GM12878 (cell line): ENCODE results near the gene SAMD4A. TPM values are rescaled to one million over a fixed set of nuclear protein-coding genes. Genes with fewer than 3 reads are reported as not detected.

ENCODE experiments used
- ATAC-seq: fragments of 200-7000 bp; cut with Tn5 transposase; 3 replicates; pipeline ENCODE4 v1.9.1; 2020; ENCODE audit warnings: mild to moderate bottlenecking, moderate library complexity
- BruUV-seq: library from RNA; stranded (reverse); fragments of 400-500 nt; replicated peaks from 2 replicates; lab custom pipeline; 2021; lab: Mats Ljungman, UMichigan
- CTCF ChIA-PET: fragments of 300-600 bp; sonication (Branson Sonifier 250); formaldehyde crosslinking; extraction: SDS; loops from one replicate; lab custom pipeline; 2021; ENCODE audit warnings: inconsistent platforms; lab: Yijun Ruan, JAX
- POLR2A ChIA-PET: fragments of 350-600 bp; formaldehyde crosslinking; extraction: SDS; loops from one replicate; lab custom pipeline; 2021; ENCODE audit warnings: inconsistent platforms; lab: Charles Lee
- RAD21 ChIA-PET: fragments of 300-600 bp; sonication (Branson Sonifier 250); formaldehyde crosslinking; loops from one replicate; lab custom pipeline; 2023; ENCODE audit warnings: antibody characterized with exemption; ENCODE audit not compliant: unreplicated experiment; lab: Charles Lee
- SMC1A ChIA-PET: fragments of 300-600 bp; sonication (Branson Sonifier 250); formaldehyde crosslinking; loops from one replicate; lab custom pipeline; 2023; ENCODE audit not compliant: unreplicated experiment, uncharacterized antibody; lab: Charles Lee
- DNase-seq: peaks from one replicate; pipeline ENCODE4 v3.0.0-alpha.2; 2011; ENCODE audit warnings: low read depth, low spot score
- FAIRE-seq: peaks from 3 replicates; lab custom pipeline; 2011; peaks lifted over from hg19 to GRCh38; lab: Jason Lieb, UNC
- H2AFZ ChIP-seq: 2 replicates; pipeline ENCODE4 v1.6.0; 2011; ENCODE audit warnings: low read depth, low read length, control low read depth; ENCODE audit not compliant: control insufficient read depth
- H3K27ac ChIP-seq: 2 replicates; pipeline ENCODE4 v1.5.1; 2011; ENCODE audit warnings: control low read depth; ENCODE audit not compliant: control insufficient read depth, insufficient read depth
- H3K27me3 ChIP-seq, 2 experiments: replicated peaks in 1 of 2; 2 replicates each; pipeline versions ENCODE4 v1.6.0 to v1.6.1; 2011; ENCODE audit warnings: low read length in 1 of 2; ENCODE audit not compliant: control insufficient read depth in 2 of 2, insufficient read depth in 2 of 2
- H3K36me3 ChIP-seq, 2 experiments: 2 replicates each; pipeline ENCODE4 v1.5.1; 2011; ENCODE audit warnings: low read length in 1 of 2; ENCODE audit not compliant: control insufficient read depth in 2 of 2, insufficient read depth in 2 of 2
- H3K4me1 ChIP-seq: 2 replicates; pipeline ENCODE4 v1.6.1; 2011; ENCODE audit warnings: mild to moderate bottlenecking, low read length, moderate library complexity, mixed read lengths; ENCODE audit not compliant: control insufficient read depth, insufficient read depth
- H3K4me2 ChIP-seq: 2 replicates; pipeline ENCODE4 v1.6.0; 2011; ENCODE audit warnings: control low read depth; ENCODE audit not compliant: control insufficient read depth, insufficient read depth
- H3K4me3 ChIP-seq: fragments of 200-600 bp; sonication (generic); 2 replicates; pipeline ENCODE4 v1.5.1; 2016
- H3K79me2 ChIP-seq: 2 replicates; pipeline ENCODE4 v1.6.0; 2011; ENCODE audit warnings: low read length; ENCODE audit not compliant: control insufficient read depth, insufficient read depth
- H3K9ac ChIP-seq: 2 replicates; pipeline ENCODE4 v1.8.0; 2011; ENCODE audit warnings: low read length, control low read depth, mixed read lengths; ENCODE audit not compliant: control insufficient read depth, insufficient read depth
- H3K9me3 ChIP-seq: replicated peaks from 3 replicates; pipeline ENCODE4 v1.5.1; 2011; ENCODE audit warnings: mild to moderate bottlenecking, low read length; ENCODE audit not compliant: control insufficient read depth, insufficient read depth
- H4K20me1 ChIP-seq: 2 replicates; pipeline ENCODE4 v1.6.0; 2011; ENCODE audit not compliant: control insufficient read depth, insufficient read depth
- ASH2L ChIP-seq: fragments of 300-600, 200-600 bp; sonication (generic); IDR thresholded peaks from 2 replicates; pipeline ENCODE4 v1.6.1; 2017; ENCODE audit warnings: low read depth, mild to moderate bottlenecking, borderline replicate concordance
- BACH1 ChIP-seq: fragments of 450-650 bp; IDR thresholded peaks from 2 replicates; pipeline ENCODE4 v1.6.1; 2017; ENCODE audit warnings: mild to moderate bottlenecking, borderline replicate concordance
- BMI1 ChIP-seq: fragments of 450-650 bp; IDR thresholded peaks from 2 replicates; pipeline ENCODE4 v1.6.1; 2016; ENCODE audit warnings: mild to moderate bottlenecking, moderate library complexity, borderline replicate concordance
- CHD2 ChIP-seq: IDR thresholded peaks from 2 replicates; pipeline ENCODE4 v1.6.1; 2011; ENCODE audit warnings: low read depth, low read length, improper control_type of control experiment, borderline replicate concordance
- CREB1 ChIP-seq: IDR thresholded peaks from 2 replicates; pipeline ENCODE4 v1.6.1; 2012; ENCODE audit warnings: low read depth, mild to moderate bottlenecking, inconsistent platforms
- CREM ChIP-seq: IDR thresholded peaks from 2 replicates; pipeline ENCODE4 v1.6.1; 2014; ENCODE audit warnings: antibody characterized with exemption, low read depth
- DPF2 ChIP-seq: fragments of 450-650 bp; IDR thresholded peaks from 2 replicates; pipeline ENCODE4 v1.6.1; 2017; ENCODE audit warnings: mild to moderate bottlenecking
- EGR1 ChIP-seq, 2 experiments: IDR thresholded peaks; 1 replicate in 1 of 2; 2 replicates in 1 of 2; pipeline ENCODE4 v1.6.1; 2011 to 2012; ENCODE audit warnings: low read depth in 2 of 2, low read length in 2 of 2, borderline replicate concordance in 1 of 2, mild to moderate bottlenecking in 1 of 2, moderate library complexity in 1 of 2
- IRF4 ChIP-seq: IDR thresholded peaks from 2 replicates; pipeline ENCODE4 v1.6.1; 2011; ENCODE audit warnings: low read depth, low read length
- JUNB ChIP-seq: IDR thresholded peaks from 2 replicates; pipeline ENCODE4 v1.6.1; 2016; ENCODE audit warnings: antibody characterized with exemption, mild to moderate bottlenecking
- JUND ChIP-seq: IDR thresholded peaks from 2 replicates; pipeline ENCODE4 v1.6.1; 2012; ENCODE audit warnings: low read depth, mild to moderate bottlenecking, low read length, improper control_type of control experiment, moderate library complexity
- PAX8 ChIP-seq: fragments of 450-650 bp; IDR thresholded peaks from 2 replicates; pipeline ENCODE4 v1.6.1; 2017; ENCODE audit warnings: mild to moderate bottlenecking, moderate library complexity
- PKNOX1 ChIP-seq: fragments of 450-650 bp; IDR thresholded peaks from 2 replicates; pipeline ENCODE4 v1.6.1; 2016; ENCODE audit warnings: mild to moderate bottlenecking
- RUNX3 ChIP-seq: IDR thresholded peaks from 2 replicates; pipeline ENCODE4 v1.6.1; 2012; ENCODE audit warnings: low read length, inconsistent platforms
- SIN3A ChIP-seq: IDR thresholded peaks from 2 replicates; pipeline ENCODE4 v1.6.1; 2012; ENCODE audit warnings: low read depth, low read length, improper control_type of control experiment
- TCF12 ChIP-seq: IDR thresholded peaks from 2 replicates; pipeline ENCODE4 v1.6.1; 2011; ENCODE audit warnings: low read depth, mild to moderate bottlenecking, low read length
- USF1 ChIP-seq: IDR thresholded peaks from 2 replicates; pipeline ENCODE4 v1.6.1; 2011; ENCODE audit warnings: borderline replicate concordance, low read depth, mild to moderate bottlenecking, moderate library complexity, mixed read lengths, low read length; ENCODE audit not compliant: insufficient read depth; ENCODE audit errors: extremely low read length
- YY1 ChIP-seq: IDR thresholded peaks from 2 replicates; pipeline ENCODE4 v1.6.1; 2011; ENCODE audit warnings: low read depth, mild to moderate bottlenecking, low read length
- ZNF24 ChIP-seq: fragments of 450-650 bp; IDR thresholded peaks from 2 replicates; pipeline ENCODE4 v1.6.1; 2017; ENCODE audit warnings: antibody characterized with exemption, mild to moderate bottlenecking
- WGBS: methylation state at CpG from one replicate; pipeline ENCODE4 v1.1.6; 2016; ENCODE audit warnings: low lambda C conversion rate; ENCODE audit not compliant: insufficient replicate concordance, insufficient coverage; ENCODE audit errors: missing lambda C conversion rate; 5-methylcytosine and 5-hydroxymethylcytosine counted together
- in situ Hi-C: fragments of 300-500 bp; cut with MboI; formaldehyde crosslinking; loops from 9 replicates; pipeline ENCODE4 v1.14.3; 2018; ENCODE audit warnings: mixed read lengths
- intact Hi-C: fragments of 100-400 bp; cut with micrococcal nuclease; formaldehyde crosslinking; loops from one replicate; pipeline ENCODE4 v1.14.2; 2022; ENCODE audit not compliant: unreplicated experiment
- polyA plus RNA-seq, 11 experiments: library from polyadenylated mRNA; depleted of rRNA in 4 of 11; unstranded in 6 of 11; stranded (reverse) in 5 of 11; fragments of >200 nt; fragmentation: Nextera tagmentation in 4 of 11; fragmentation: Illumina TruSeq in 1 of 11; extraction: Ambion mirVana in 4 of 11; extraction: Trizol in 1 of 11; gene quantifications; 1 replicate in 1 of 11; 2 replicates in 10 of 11; pipeline versions ENCODE4 v1.2.1 to v1.2.3, GENCODE V29; 2011 to 2016; ENCODE audit warnings: inconsistent platforms in 2 of 11, missing spikeins in 2 of 11, low read depth in 1 of 11
- total RNA-seq, 4 experiments: library from RNA; depleted of rRNA in 3 of 4; stranded (reverse); fragments of >200 nt in 3 of 4; fragmentation: Illumina TruSeq in 1 of 4; extraction: Trizol in 1 of 4; gene quantifications; 2 replicates each; pipeline versions ENCODE4 v1.2.1 to v1.2.3, GENCODE V29; 2013 to 2021
- TF ChIP-seq, protein P1 (sequence below): IDR thresholded peaks from 2 replicates; pipeline ENCODE4 v1.6.1; 2011; ENCODE audit warnings: low read depth, mild to moderate bottlenecking, low read length, moderate library complexity, borderline replicate concordance; ENCODE audit errors: extremely low read depth

The SAMD4A gene
- total and polyA plus RNA-seq, 10 of the 15 experiments (the other 5 are each of a cell fraction or from before 2014, with no cell fraction given) = 0.05 to 0.56 (median 0.31) TPM

GRCh38 chr14:54807428-54807827 is 240.5 kb downstream of the SAMD4A start:
- no peak overlapping the region for H2AFZ ChIP-seq
- FAIRE-seq = no peak
- BruUV-seq = no TSS peak
- in situ Hi-C loops = no loop called here
- WGBS = 38% methylated on average over 6 of the region's 6 CpGs
- intact Hi-C loops = loop anchor here (5.0 kb wide), 1 partner anchor 85 kb away; no protein-coding TSS in a partner anchor
- POLR2A ChIA-PET = interaction anchor here (0.6 kb wide), 1 partner anchor 116 kb away, joined by 4 read pairs; no protein-coding TSS in a partner anchor
- no peaks in the 10 kb centered on the region for H3K4me1 ChIP-seq
- SMC1A ChIA-PET = interaction anchor here (0.9 to 1.5 kb wide), 3 partner anchors 12 to 74 kb away, joined by 3 to 4 read pairs (median 3); no protein-coding TSS in a partner anchor
- CTCF ChIA-PET = interaction anchor here (1.1 to 6.6 kb wide), 10 partner anchors 9 to 243 kb away, joined by 3 to 37 read pairs (median 4); no protein-coding TSS in a partner anchor
- H3K79me2 ChIP-seq = no peaks in the 10 kb centered on the region
- no peak overlapping the region for H3K4me3 ChIP-seq
- no peaks in the 10 kb centered on the region for H3K9me3 ChIP-seq
- no peak overlapping the region for H3K4me2 ChIP-seq
- TF ChIP-seq YY1 (no peak), CHD2 (no peak), SIN3A (no peak), BMI1 (no peak), ZNF24 (no peak), DPF2 (no peak), PKNOX1 (peak; percentile 25; the same call in 1 of the 2 replicates), JUNB (peak; percentile 52; the same call in 1 of the 2 replicates), JUND (no peak), USF1 (no peak), IRF4 (no peak), BACH1 (no peak), RUNX3 (0 out of 2 replicates have a peak, but pooled peaks have one; percentile 17), EGR1 (IDR thresholded peaks at IDR 0.05; ENCODE audit: borderline replicate concordance in 1 of 2, low read depth in 2 of 2, low read length in 2 of 2) (peak in 1 of 2 experiments; percentile 42; a peak in 1 of 3 replicates), ASH2L (no peak), TCF12 (peak; percentile 52; the same call in 1 of the 2 replicates), PAX8 (no peak), CREB1 (peak; percentile 18; the same call in 1 of the 2 replicates), CREM (peak; percentile 6; the same call in 1 of the 2 replicates)
- TF ChIP-seq, protein P1, sequence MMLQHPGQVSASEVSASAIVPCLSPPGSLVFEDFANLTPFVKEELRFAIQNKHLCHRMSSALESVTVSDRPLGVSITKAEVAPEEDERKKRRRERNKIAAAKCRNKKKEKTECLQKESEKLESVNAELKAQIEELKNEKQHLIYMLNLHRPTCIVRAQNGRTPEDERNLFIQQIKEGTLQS = no peak
- no peak overlapping the region for H3K9ac ChIP-seq
- no peak overlapping the region for H3K27ac ChIP-seq
- RAD21 ChIA-PET = interaction anchor here (0.8 to 1.5 kb wide), 5 partner anchors 34 to 243 kb away, joined by 4 to 8 read pairs (median 4); partner anchors contain the start of genes GCH1 and SAMD4A
- no peak for ATAC-seq
- H3K36me3 ChIP-seq = no peaks in the 10 kb centered on the region
- DNase-seq = no peak
- H3K27me3 ChIP-seq = no peaks in the 10 kb centered on the region
- no peaks in the 10 kb centered on the region for H4K20me1 ChIP-seq
